GM19468 (cell line): Measurements from ENCODE around the gene PIGX.

Experiments used
- ATAC-seq: cut with Tn5 transposase; IDR thresholded peaks from one replicate; pipeline ENCODE4 v1.9.1; 2021; ENCODE audit warnings: mild to moderate bottlenecking, moderate library complexity, moderate number of reproducible peaks; ENCODE audit not compliant: unreplicated experiment; ENCODE audit errors: extremely low read depth

Gene PIGX

DNA sequence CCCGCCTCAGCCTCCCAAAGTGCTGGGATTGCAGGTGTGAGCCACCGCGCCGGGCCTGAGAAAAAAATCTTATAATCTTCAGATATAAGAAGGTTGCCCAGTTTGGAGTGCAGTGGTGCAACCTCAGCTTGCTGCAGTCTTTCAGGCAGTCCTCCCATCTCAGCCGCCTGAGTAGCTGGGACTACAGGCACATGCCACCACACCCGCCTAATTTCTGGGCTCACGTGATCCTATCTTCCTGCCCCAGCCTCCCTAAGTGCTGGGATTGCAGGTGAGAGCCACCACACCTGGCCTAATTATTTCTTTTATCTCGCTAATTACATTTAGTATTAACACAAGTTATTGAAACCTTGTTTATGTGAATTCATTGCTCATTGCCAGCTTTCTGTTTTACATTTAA, 41.0 kb downstream of the PIGX start:
- ATAC-seq: no peak

DNA sequence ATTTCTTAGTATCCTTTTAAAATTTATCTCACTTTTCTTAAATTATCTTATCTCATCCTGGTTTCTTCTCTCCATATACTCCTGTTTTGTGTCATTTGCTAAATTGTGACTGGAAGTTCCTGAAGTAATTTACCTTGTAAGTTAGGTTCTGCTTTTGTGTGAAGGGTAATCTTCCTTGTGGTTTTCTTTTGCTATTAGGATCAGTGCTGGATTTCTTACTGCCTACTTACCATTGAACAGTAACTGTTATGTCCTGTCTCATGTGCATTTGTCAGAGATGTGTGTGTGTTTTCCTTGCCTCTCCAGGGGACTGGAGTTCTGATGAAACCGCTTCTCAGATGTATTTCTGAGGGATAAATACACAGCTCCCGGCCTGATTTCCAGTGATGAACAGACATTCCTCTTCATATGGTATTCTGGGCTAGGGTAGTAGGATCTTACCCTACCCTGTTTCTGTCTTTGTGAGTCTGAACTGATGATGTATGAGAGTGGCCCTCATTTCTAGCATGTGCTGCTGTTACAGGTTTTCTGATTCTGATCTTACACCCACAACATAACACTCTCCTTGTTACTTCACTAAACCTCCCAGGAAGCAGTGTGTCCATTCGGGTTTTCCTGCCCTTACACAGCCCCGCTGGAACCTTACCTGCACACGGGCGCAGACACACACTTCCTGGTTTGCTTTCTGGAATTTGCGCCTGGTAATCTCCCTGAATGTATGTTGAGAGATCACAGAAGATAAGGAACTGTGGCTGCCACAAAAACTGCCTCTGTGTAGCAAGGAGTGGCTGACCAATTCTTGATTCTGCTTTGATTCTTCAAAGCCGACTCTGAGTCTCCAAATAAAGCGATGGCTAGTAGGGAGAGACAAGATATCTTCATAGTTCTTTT, 42.2 kb downstream of the PIGX start:
- ATAC-seq: no peak

DNA sequence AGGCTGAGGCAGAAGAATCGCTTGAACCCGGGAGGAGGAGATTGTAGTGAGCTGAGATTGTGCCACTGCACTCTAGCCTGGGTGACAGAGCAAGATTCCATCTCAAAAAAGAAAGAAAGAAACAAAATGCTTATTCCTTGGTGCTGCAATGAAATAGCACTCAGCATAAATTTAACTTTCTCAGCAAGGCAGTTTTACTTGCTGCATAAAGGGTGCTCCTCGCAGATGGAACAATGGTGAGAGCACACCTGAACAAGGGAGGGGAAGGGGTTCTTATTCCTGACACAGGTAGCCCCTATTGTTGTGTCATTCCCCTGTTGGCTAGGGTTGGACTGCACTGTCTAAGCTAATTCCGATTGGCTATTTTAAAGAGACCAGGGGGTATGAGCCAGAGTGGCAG, 44.6 kb downstream of the PIGX start:
- ATAC-seq: no peak

DNA sequence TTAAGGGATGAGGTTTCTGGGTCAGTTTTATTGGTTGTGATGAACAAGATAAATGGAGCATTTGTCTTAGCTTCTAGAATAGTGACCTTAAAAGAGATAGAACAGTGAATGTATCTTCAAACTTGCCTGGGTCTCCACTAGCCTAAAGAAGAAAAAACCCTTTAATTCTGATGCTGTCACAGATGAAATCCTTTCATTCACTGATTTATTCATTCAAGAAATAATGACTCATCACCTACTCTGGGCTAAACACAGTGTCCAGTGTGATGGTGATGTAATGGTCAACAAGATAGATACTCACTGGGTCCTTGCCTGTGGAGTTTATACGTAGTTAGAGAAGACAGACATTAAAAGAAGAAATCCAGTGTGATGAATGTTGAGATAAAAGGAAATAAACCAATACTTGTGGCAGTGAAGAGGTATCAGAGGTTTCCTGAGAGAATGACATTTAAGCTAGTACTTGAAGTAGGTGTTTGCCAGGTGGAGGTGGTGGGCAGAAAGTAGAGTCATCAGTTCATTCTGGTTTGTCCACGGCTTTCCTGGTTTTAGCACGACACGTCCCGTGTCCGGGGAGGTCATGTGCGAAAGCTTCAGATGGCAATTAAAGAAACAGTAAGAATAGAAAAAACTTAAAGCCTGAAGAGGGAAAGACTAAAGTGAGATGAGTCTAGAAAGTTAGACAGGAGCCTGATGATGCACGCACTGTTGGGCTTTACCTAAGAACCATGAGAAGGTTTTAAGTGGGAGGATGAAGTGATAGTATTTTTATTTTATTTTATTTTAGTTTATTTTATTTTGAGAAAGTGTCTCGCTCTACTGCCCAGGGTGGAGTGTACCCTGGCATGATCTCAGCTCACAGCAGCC, 45.9 kb downstream of the PIGX start:
- ATAC-seq: no peak

DNA sequence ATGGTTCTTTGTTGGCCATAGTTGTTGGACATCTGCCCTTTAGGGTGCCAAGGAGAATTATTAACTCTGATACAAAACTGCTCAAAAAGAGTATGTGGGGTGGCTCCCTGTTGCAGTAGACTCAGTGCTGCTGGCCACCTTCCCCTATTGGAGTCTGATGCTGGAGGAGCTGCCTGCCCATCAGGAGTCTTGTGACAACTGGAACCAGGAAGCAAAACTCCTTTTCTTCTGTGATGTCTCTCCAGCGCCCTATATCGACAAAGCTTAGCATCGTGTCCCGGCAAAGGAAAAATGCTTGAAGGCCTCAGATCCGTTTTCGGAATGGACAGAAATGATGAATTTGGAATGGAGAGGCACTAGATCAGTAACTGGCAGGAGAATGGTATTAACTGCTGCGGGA, 51.0 kb downstream of the PIGX start:
- ATAC-seq: no peak

DNA sequence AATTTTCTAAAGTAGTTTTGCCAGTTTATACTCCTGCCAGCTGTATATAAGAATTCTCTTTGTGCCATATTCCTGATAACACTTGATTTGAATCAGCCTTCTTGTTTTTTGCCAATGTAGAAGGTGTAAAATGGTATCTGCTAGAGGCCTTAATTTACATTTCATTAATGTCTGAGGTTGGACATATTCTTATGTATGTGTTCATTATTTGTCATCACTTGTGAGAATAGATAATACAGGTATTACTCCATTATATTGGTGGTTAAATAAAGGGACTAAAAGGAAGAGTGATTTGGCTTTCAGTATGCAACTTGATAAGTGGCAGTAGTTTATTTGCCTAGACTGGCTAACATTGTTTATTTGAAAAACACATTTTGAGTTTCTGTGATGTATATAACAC, 53.3 kb downstream of the PIGX start:
- no peak for ATAC-seq

DNA sequence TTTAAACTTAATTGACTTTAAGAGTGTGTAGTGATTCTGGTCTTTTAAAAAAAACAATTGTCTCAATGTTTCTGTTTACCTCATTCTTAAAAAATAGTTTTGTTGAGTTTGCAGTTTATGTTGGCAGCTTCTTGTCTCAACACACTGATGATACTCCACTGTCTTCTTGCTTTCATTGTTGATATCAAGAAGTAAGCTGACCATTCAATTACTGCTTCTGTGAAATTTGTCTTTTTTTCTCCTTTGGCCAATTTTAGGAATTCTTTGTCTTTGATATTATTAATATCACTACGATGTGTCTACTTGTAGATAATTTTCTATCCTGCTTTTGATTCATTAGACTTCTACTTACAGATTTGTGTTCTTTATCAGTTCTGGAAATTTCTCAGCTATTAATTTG, 58.9 kb downstream of the PIGX start:
- no peak for ATAC-seq

DNA sequence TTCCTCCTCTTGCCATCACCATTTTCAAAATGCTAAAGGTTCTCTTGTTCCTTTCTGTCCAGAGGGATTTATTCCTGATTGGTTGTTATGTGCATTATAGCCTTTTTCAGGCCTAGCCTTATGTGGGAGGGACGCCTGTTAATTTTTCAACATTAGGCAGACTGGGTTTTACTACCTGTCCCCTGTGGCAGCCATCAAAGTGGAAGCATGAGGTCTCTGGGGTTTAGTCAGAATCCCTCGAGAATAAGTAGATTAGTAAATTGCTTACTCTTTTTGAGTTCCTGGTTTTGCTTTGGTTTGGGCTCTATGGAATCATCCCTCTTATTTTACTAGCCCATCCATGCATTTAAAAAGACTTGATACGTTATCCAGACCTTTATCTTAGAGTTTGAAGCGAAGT, 59.9 kb downstream of the PIGX start:
- ATAC-seq: no peak

DNA sequence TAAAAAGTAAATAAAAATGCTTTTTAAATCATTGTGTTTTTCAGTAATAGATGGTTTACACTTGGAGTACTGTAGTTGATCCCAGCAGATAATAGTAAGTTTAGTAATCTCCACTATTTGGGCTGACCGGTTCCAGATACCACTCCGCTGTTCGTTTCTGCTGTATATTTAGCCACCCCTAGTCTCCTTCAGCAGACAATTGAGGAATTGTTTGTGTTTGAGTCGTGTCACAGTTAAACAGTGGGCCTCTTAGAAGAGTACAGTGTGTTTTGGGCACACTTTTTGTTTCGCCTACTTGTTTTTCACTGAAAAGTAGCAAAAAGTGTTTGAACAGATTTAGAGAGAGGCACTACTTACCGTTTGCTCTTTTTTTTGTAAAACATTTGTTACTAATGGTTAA, 60.7 kb downstream of the PIGX start:
- ATAC-seq: no peak

DNA sequence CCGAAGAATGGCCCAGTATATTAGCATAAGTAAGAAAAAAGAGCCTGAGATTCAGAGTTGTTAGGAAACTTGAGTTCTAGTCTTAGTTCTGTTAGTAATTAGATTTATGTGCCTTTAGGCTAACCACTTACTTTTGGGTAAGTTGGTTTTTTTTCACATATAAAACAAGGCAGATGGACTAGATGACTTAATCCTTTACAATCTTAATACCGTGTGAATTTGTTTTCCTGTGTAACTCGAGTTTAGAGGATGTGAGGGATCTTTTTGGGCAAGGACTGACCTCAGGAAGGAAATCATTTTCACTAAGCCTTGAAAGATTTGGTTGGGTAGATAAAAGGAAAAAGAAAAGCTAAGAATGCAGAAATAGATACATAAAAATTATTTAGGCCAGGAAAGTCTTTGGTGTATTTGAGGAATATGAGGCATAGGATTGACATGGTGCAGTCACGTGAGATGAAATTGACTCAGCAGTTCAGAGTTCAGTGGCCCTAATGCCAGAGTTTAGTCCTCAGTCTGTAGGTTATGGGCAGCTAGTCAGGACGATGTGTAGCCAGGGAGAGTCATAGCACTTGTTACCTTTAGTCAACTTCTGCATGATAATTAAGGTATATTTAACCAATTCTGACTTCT, 62.1 kb downstream of the PIGX start:
- ATAC-seq: no peak

DNA sequence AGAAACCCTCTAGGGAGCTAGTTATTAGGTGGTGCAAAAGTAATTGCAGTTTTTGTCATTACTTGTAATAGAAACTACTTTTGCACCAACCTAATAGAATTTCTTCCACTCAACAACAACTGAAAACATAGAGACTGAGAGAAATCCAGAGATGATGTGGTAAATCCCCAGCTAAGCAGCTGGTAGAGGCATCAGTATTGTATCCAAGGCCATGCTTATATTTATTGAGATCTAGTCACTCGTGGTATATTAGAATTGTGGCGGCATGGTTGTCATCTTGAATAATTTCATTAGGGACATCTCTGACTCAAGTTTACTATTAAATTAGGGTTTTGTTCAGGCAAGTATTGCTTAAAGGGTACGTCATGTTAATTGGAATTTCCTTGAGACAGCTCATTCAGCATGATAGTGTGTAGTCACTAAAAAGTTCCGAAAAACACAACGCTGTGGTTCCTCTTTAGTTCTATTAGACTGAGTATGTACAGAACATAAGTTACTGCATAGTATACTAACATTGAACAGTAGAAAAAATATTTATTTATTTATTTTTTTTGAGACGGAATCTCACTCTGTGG, 62.8 kb downstream of the PIGX start:
- no peak for ATAC-seq

DNA sequence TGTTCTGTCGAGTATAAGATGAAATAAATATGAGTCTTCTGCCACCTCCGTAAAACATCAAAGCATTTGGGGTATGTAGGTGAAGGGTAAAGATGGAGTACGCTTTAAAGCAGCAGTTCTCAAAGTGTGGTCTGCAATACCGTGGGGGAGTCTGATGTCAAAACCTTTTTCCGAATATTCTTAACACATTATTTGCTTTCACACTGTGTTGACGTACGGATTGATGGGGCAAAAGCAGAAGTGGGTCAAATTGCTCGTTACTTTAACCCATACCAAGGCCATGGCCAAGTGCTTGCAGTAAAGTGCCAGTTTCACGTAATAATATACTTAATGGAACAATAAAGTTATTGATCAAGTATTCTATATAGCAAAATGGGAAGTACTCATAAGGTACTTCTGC, 63.8 kb downstream of the PIGX start:
- ATAC-seq: no peak

DNA sequence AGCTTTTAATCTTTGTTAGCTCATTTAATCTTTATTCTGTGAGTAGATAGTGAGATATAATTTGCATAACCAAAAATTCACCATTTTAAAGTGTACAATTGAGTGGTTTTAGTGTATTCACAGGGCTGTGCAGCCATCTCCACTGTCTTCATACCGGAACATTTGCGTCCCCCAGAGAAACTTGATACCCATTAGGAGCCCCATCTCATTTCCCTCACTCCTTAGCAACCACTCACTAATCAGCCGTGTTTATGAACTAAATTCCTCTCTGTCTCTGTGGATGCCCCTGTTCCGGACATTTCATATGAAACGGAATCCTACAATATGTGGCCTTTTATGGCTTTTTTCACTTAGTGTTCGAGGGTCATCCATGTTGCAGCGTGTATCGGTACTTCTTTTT, 65.7 kb downstream of the PIGX start:
- ATAC-seq: no peak

DNA sequence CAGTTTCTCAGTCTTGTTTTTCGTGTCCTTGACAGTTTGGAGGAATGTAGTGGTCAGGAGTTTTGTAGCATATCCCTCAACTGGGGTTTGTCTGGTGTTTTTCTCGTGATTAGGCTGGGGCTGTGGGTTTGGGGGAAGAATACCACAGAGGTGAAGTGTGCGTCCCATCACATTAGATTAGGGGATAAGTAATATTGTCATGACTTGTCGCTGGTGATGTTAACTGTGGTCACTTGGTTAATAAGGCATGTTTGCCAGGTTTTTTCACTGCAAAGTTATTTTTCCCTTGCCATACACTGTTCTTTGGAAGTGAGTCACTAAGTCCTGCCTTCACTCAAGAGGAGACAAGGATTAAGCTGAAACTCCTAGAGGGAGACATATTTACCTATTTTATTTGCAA, 66.6 kb downstream of the PIGX start:
- no peak for ATAC-seq

DNA sequence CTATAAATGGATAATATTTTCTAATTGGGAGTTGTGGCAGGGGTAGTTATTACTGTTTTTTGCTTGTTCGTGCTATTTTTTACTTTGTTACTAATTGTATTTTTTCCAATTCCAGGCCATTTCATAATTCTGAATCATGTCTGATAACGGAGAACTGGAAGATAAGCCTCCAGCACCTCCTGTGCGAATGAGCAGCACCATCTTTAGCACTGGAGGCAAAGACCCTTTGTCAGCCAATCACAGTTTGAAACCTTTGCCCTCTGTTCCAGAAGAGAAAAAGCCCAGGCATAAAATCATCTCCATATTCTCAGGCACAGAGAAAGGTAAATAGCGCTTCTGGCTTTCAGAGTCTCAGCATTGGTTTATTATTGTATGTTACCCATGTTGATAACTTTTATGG, 70.3 kb downstream of the PIGX start:
- ATAC-seq: no peak
